K562 (cell line): Measurements from ENCODE around the gene TRMT1L.

Source experiments
- BHLHE40 ChIP-seq: IDR thresholded peaks from 2 replicates; pipeline ENCODE4 v1.6.1; 2011; ENCODE audit warnings: low read length, improper control_type of control experiment
- CEBPB ChIP-seq: fragments of 450-650 bp; IDR thresholded peaks from 2 replicates; pipeline ENCODE4 v1.6.1; 2016; ENCODE audit warnings: missing genetic modification characterization, missing compliant biosample characterization
- CEBPZ ChIP-seq: fragments of 150-350 bp; IDR thresholded peaks from 2 replicates; pipeline ENCODE4 v1.6.1; 2014; ENCODE audit warnings: low read depth, mild to moderate bottlenecking, low read length, borderline replicate concordance
- CREB3 ChIP-seq: fragments of 450-650 bp; conservative IDR thresholded peaks from 2 replicates; pipeline ENCODE4 v1.6.1; 2016; ENCODE audit warnings: missing genetic modification characterization, low read depth, mild to moderate bottlenecking, missing compliant biosample characterization, moderate library complexity
- CTCF ChIP-seq, 3 experiments: IDR thresholded peaks in 2 of 3; conservative IDR thresholded peaks in 1 of 3; 2 replicates each; pipeline ENCODE4 v1.5.1; 2011 to 2012; ENCODE audit warnings: low read length in 3 of 3, mild to moderate bottlenecking in 3 of 3, control low read depth in 2 of 3, improper control_type of control experiment in 1 of 3, inconsistent platforms in 1 of 3, low read depth in 1 of 3, mixed read lengths in 1 of 3, moderate library complexity in 1 of 3; ENCODE audit not compliant: insufficient read depth in 2 of 3
- ERF ChIP-seq: fragments of 450-650 bp; formaldehyde crosslinking; IDR thresholded peaks from 2 replicates; pipeline ENCODE4 v1.4.0; 2020; ENCODE audit warnings: mild to moderate bottlenecking, mixed read lengths
- PRPF4 ChIP-seq: fragments of 200-400 bp; formaldehyde crosslinking; IDR thresholded peaks from one replicate; pipeline ENCODE4 v1.6.1; 2017; ENCODE audit warnings: low read length, low read depth, mild to moderate bottlenecking; ENCODE audit not compliant: insufficient read depth, poor library complexity, severe bottlenecking
- SPI1 ChIP-seq: IDR thresholded peaks from 2 replicates; pipeline ENCODE4 v1.6.1; 2011; ENCODE audit warnings: low read depth, low read length, control low read depth, borderline replicate concordance
- TAF1 ChIP-seq: IDR thresholded peaks from 2 replicates; pipeline ENCODE4 v1.6.1; 2011; ENCODE audit warnings: mild to moderate bottlenecking, low read length, moderate library complexity; ENCODE audit not compliant: insufficient read depth, control insufficient read depth, severe bottlenecking; ENCODE audit errors: extremely low read depth
- USF2 ChIP-seq: sonication (generic); formaldehyde crosslinking; IDR thresholded peaks from 2 replicates; pipeline ENCODE4 v1.5.0; 2020; ENCODE audit warnings: missing genetic modification reagents
- ZBTB1 ChIP-seq: sonication (generic); formaldehyde crosslinking; IDR thresholded peaks from 2 replicates; pipeline ENCODE4 v1.8.1; 2023; ENCODE audit warnings: missing genetic modification reagents, low read depth, mild to moderate bottlenecking, borderline replicate concordance
- ZNF584 ChIP-seq: fragments of 200-800 bp; sonication (Bioruptor generic); IDR thresholded peaks from 2 replicates; pipeline ENCODE4 v1.6.1; 2016; ENCODE audit warnings: low read depth, mild to moderate bottlenecking, missing genetic modification characterization, missing compliant biosample characterization

GRCh38 chr1:185077374-185077773 is 79.4 kb downstream of the TRMT1L start:
- TF ChIP-seq ZNF584 (CRISPR knock-in tag) (no peak), ERF (no peak), CTCF (IDR thresholded peaks at IDR 0.05 in 2 of 3, conservative IDR thresholded peaks at IDR 0.05 in 1 of 3; ENCODE audit: insufficient read depth in 2 of 3, low read depth in 1 of 3, low read length in 3 of 3) (no peak), PRPF4 (no peak), TAF1 (no peak), BHLHE40 (no peak), CEBPB (tag) (no peak), SPI1 (no peak), CEBPZ (no peak), ZBTB1 (CRISPR knock-in tag) (no peak), CREB3 (tag) (no peak), USF2 (CRISPR knock-in tag) (no peak)
